D341Med (cell line): ENCODE results near the gene HLX.

Experiments
- DNase-seq: peaks from one replicate; pipeline ENCODE4 v3.0.0; 2012; ENCODE audit warnings: low spot score

Gene HLX

DNA sequence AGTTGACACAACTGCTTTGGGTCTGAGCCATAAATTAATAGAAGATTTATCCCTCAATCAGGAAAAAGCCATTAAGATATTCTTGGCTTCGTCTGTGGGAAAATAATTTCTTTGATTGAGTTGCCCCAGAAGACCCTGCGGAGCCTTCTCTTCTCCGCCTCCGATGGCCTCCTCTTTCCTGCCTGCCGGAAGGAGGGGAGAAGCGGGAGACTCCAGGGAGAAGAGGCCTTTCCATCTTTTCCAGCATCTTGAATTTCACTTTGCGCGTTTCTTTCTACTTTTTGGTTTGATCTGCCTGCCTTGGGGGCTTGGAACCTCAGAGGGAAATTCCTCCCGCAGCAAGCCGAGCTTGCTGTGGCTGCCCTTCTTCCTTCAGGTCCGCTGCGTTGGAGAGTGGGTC lies 16.8 kb downstream of the HLX start:
- no peak for DNase-seq

DNA sequence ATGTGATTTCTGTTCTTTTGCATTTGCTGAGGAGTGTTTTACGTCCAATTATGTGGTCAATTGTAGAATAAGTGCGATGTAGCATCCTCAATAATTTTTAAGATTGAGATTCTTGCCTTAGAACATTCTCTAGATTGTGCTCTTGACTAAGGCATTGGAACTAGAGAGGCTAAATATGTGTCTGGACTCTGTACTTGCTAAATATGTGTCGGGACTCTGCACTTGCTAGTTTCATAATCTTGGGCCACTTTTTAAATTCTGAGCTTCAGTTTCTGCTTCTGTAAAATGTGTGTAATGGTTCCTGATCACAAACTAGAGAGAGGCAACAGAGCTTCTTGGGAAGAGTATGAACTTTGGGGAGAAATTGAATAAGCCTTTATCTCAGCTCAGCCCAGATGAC lies 21.6 kb downstream of the HLX start:
- no peak for DNase-seq

DNA sequence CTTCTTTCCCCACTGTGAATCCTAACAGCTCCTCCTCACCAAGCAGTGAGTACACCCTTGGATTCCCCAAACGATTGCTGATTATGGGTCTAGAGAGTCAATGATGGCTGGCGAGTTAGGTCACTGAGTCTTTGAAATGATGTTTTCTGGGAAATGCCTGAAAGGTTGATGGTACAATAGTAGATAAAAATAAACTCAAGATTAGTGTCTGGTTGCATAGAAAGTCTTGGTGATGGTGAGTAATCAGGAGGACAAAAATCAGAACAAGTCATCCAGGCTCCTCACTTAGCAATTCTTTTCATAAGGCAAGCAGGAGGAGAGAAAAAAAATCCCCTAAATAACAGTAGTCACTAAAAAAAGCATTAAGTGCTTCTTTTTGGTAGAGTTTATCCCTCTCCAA lies 22.6 kb downstream of the HLX start:
- DNase-seq, result no peak

DNA sequence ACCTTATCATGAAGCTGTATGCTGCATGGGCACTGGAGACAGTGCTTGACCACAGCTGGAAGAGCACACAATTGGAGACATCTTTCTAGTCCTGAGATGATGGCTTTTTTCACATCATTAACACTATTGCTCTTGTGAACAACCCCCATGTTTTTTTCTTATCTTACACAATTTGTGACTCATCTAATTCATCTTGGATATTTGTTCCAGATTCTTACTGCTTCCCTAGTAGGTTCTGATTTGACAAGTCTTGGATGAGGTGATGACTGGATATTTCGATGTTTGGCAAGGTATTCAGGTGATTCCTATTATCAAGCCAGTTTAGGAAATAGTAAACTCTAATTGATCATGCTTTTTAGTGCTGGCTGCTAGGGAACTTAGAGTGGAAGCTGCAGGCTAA lies 23.7 kb downstream of the HLX start:
- no peak for DNase-seq

DNA sequence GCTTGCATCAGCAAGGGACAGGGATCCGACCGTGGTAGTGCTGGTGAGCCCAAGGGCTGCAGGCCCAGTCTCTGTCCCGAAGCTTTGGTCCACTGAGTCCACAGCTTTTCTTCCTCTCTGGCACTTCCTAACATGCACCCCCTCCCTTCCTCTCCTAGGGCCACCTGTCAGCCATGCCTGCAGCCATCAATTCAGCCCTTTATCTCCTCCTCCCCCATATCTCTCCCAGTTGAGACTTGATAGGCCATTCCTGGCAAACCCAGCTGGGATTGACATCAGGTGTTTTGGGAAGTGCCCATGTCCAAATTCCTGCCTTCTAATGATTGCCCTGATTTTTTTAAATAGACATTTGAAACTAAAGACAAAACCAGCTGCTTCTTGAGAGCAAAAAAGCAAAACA lies 25.6 kb downstream of the HLX start:
- no peak for DNase-seq

DNA sequence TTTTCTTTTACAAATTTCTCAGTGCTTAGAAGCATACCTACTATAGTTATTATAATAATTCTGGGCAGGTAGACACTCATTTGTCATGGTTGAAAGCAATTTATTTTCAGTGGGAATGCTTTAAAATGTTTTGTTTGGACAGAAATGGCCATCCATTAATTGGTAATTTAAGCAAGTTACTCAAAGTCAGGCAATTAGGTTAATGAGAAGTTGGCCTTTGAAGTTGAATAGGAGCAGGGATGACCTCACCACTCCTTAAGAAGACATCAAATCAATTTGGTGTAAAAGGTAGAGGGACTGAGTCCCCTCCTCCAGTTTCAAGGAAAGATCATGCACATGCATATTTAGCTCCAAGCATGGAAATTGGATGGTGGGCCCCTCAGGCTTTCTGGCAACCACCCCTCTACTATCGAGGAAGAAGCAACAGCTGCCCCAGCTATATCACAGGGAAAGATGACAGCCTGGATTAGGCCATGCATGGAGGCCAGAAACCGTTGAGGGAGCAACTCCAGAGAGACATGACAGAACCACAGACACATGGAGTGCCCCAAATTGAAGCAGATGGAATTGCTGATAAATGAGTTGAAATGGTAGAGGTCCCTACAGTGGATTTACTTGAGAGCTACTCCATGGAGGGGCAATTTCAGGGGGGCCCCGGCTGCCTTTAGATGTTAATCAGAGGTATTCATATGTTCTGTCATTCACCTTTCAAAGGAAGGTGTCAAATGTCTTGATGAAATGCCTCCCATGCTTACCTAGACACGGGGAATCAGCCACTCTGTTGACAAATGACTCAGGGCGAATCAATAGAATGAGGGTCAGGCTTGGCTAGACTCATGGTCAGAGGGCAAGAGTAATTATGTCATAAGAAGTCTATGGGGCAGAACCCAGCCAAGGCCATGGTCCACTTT lies 26.7 kb downstream of the HLX start:
- no peak for DNase-seq

DNA sequence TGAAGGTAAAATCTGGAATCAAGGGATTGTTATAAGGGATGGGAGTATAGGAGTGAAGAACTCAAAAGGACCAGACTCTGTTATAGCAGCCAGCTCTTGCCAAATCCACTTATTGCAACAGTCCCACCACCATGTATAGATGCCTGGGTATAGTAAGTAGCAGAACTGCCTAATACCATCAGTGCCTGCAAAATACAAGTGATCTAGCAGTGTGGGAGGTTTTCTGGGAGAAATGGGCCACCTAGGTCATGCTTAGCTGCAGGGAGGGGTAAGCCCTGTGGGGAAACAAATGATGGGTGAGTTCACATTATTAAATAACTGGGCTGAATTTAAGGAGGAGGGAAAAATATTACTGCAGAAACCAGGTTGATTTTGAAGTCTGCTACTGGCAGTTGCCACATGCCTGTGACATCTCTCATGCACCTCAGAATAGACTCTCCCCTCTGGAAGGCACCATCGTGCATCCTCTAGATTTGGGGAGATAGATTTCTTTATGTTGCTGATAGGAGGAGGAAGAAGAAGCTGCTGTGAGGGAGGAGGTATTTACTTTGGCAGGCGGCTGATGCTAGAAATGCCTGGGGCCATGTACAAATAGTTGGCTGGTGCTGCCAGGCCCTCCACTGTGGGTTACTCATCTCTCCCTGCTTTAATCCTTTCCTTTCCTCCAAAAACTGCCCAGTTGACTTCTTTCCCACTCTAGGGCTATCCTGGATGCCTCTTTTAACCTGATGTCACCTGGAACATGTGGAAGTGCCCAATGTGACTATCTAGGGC lies 27.5 kb downstream of the HLX start:
- DNase-seq, result no peak

DNA sequence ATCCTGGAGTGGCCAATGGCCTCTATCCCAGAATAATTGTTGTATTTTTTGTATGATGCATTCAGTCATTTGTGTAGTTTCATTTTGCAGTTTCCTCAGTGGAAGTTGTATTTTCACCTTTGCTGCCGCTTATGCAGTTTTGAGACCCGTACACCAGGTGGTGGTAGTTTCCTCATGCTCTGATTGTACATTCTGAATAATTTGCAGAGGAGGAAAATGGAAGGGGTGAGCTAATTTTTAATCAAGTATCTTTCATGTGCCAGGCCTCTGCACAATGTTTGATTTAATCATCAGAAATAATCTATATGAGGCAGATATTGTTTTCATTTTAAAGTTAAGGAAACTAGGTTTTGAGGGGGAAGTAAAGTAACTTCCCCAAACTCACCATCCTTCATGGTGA lies 29.5 kb downstream of the HLX start:
- DNase-seq, result peak; percentile 68

DNA sequence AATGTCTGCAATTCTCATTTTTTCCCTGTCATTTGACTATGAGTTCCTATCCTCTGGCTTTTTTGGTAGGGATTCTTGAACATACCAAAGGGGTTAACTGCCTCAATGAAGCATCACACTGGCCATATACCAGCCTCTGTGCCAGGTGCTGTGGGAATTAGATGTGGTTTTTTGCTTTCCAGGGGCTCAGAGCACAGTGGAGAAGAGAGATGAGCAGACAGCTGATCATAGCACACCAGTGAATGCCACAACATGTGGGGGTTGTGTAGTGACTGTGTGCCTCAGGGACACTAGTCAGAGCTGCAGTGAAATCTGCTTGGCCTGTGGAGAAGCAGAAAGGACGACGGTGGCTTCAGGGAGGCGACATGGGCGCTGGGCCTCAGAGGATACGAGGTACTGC lies 30.8 kb downstream of the HLX start:
- DNase-seq, result no peak

DNA sequence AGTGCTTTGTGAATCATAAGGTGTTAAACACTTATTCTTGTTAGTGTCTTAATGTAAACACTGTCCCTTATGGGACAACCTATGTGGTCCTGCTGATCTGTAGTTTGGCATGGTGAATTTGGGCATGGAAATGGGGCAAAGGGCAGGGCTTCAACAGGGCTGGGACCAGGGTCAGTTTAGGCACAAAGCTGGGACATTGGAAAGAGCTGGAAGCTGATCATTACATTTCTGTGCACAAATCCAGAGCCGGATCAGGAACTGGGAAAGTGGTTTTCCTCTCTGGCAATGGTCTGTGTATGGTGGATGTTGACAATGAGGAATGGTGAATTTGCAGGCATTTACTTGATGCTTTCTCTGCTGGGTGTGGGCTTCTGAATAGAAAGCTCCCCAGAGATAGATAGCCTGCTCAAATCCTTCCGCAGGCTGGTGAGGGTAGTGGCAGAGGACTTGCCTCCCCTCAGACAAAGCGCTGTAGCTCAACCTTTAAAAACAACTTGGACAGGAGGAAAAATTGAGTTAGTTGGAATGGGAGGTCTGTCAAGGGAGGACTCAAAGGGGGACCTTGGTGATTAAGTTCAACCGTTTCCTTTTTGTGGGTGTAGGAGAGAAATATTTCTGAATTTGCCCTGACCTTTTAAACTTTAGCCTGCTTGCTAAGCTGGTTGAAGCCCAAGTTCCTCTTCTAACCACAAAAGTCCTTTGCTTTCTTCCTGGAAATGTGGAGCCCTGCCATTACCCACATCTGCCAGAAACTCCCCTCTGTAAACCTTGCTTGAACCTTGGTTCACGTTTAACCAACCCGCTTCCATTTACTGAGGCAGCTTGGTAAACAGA lies 35.3 kb downstream of the HLX start:
- no peak for DNase-seq

DNA sequence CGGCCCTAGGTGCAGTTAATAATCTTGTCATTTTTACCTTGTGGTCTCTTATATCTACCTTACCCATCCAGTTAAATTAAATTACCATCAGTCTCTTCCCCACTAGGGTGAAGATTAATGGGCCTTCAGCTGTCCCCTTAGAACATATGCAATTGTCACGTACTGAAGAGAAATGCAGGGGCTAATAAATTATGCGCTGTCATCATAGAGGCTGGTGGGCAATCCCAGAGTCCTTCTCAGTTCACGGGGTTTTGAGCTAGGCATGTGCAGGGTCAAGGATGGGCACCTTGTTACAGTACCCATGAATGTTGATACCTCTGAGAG lies 35.8 kb downstream of the HLX start:
- DNase-seq, result no peak

DNA sequence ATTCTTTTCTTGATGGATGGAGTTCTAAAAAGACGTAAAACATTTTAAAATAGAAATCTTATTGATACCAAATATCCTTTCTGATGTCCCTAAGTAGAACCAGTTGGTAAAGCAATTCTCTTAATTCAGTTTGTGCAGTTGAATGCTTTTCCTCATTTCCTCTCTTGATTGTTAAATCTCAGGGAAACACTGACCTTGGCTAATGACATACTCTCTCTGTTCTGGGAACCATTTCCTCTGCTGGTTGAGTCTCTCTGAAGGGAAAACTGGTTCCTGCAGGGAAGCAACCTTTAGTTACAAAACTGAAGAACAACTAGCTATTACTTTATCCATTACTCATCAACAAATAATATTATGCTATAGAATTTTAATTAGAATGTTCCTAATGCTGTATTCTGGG lies 36.7 kb downstream of the HLX start:
- DNase-seq, result no peak

DNA sequence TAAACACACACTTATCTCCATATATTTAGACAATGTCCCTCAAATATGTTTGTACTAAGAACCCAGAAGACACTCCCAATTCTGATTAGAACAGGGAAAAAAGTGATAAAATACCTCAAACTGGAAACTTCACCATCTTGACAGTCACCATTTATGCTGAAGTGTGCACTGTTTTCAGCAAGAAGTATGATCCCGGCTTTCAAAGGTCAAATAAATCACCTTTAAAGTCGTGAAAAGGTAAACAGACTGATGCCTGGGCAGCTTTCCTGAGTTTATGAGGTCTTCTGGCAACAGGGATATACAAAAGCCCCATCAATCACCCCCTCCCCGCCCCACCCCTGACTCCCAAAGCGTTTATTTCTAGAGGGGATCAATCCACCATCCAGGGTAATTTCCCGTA lies 37.9 kb downstream of the HLX start:
- DNase-seq, result no peak

DNA sequence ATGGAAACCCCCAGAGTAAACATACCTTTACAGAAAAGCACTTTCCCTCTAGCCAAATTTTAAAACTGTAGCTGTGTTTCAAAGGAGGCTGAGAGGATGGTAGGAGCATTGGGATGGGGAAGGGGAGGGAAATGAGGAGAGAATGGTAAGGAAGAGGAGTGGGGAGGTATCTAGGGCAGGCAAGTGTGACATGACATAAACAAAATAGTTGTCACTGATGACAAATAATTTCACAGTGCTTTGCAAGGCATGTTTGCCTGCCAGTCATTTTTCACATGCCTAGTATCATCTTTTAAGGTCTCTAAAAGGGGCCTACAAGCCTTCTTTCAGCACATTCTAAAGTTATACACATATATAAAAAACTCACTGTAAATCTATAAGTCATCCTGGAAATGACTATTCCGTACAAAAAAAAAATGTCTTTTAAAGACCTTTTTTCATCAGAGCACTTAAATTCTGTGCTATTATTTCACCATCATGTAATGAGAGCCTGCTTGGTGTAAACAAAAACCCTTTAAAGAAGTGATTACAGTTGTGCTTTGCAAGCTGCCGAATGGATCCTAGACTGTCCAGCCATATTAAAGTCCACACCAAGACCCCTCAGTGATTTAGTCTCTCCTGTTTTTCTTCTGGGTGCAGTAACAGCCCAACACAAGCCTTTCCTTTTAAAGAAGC lies 38.4 kb downstream of the HLX start:
- no peak for DNase-seq

DNA sequence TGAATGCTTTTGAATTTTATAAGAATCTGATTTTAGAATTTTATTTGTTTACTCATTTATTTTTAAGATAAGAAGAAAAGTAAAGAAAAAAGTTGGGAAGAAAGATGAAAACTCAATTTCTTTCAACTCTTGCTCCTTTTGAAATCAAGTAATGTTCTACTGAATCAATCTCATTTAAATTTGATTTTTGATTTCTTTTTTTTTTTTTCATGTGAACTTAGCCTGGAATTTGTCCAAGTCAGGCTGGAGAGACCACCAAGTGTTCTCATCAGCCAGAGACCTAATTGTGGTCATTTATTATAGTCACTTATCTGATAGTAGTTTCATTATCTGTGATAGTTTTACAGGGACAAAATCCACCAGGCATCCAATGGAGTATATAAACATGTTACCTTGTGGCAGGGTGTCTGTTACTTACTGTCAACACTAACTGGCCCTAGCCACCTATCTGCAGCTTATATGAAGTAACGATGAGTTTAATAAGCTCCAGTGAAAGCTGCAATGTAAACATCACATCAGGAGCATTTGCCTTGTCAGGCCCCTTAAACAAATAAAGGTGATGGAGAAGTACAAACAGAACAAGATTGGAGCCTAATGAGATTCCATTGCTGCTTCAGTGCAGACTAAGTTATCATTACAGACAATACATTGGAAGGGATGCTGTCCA lies 39.2 kb downstream of the HLX start:
- DNase-seq, result no peak

DNA sequence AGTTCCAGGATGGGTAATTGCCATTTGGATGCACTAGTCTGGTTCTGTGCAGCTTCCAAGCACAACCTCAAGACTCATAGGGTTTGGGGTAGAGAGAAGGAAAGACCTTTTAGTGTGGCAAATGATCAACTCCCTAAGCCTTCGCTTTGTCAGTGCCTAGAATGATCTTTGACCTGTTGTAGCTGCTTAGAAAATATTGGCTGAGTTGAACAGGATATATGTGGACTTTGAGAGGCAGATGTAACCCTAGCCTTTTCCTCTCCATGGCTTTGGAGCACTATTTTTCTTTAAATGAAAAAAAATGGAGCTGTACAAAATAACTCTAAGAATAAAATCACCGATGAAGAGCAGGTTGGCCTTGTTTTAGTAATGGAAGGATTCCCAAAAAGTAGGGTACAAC lies 41.7 kb downstream of the HLX start:
- DNase-seq, result no peak

DNA sequence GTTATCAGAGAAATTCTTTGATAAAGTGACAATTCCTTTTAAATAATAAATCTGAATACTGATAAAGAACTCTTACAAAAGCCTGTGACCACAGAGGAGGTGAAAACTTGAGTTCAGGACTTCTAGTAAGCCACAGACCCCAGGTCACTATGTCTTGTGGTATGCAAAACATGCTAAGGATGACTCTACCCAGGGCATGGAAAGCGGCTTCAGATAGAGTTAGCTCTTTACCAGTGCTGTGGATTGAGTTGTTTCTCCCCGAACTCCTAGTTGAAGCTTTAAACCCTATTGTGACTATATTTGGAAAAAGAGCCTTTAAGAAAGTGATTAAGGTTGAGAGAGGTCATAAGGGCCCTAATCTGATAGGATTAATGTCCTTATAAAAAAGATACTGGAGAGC lies 42.3 kb downstream of the HLX start:
- no peak for DNase-seq

DNA sequence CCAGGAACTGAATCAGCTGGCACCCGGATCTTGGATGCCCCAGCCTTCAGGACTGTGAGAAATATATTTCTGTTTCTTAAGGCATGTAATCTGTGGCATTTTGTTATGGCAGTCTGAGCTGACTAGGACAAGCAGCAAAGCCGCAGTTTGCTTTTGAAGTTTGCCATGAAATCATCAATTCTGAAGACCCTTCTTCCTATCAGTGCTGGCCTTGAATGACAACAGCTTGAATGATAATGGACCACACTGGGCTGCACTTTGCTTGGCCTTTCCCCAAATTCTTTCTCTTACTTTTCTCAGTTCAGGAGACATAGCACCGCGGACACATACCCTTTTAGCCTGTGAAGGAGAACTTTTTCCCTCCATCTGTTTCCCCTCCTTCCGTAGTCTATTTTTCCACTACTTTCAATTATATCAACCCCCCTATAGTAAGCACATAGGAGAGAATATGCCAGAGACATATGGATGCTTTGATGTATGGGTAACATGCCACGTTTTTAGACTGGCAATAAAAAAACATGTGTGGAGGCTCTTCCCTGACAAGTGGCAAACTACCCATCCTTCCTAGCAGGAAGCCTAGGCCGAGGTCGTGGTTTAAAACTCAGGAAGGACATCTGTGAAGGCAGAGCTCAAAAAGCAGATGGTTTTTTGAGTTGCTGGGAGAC lies 42.9 kb downstream of the HLX start:
- DNase-seq, result no peak

DNA sequence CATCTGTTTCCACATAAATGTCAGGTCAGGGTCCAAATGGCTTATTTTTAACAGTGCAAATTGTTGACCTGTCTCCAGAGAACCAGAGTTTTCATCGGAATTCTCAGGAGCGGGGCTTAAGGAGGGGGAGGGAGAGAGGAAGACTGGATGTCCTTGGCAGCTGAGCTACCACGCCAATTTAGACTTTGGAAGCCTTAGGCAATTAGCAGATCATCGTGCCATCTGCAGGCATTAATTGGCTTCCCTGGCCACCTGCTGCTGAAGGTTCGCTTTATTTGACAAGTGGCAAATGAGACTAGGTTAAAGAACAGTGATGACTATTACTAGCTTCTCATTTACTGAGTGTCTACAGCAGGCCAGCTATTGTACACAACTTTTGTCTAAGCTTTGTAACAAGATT lies 43.7 kb downstream of the HLX start:
- DNase-seq, result peak; percentile 81

DNA sequence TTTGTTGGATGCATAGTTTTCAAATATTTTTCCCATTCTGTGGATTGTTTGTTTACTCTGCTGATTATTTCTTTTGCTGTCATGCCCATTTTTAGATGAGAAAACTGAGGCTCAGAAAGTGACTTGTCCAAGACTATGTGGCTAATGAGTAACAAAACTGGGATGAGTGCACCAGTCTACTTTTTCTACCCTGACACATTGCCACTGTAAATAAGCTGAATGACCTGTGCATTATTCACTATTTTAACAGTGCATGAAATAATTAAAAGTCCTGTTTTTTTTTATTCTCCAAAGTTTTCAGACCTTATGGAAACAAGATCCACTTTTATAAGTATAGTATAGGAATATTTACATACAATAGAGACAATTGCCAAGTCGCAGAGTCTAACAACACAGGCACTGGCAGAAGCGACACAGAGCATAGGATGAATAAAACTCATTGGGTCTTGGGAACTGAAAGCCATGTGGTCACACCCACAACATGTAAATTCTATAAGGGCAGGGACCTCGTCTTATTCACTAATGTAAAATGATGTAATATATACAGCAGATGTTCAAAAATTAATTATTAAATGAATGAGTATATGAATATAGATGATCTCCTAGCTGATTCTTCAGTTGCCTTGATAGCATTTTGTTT lies 45.2 kb downstream of the HLX start:
- DNase-seq, result no peak

DNA sequence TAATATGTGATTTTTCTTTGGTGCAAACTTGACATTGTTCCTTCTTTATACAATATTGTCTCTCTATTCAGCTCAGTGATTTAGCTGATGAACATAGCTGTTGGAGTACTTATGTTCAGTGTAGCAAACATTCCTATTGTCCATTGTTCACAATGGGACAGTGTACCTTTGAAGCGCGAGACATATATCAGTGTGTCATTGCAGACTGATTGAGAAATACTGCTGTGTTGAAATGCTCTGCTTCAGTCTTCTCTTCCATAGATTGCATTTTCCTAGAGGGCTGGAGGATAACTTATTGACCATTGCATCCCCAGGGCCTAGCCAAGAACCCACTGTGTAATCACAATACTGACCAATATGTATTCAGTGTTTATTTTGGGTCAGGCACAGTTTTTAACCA lies 46.5 kb downstream of the HLX start:
- DNase-seq, result no peak
